Prostate gland (tissue), 2 donors: ENCODE results near the gene SRPRA.

Experiments used
- POLR2A ChIP-seq: fragments of 450-650 bp; IDR thresholded peaks from one replicate; pipeline ENCODE4 v1.6.1; 2016; ENCODE audit warnings: antibody characterized with exemption, mild to moderate bottlenecking
- POLR2AphosphoS5 ChIP-seq: sonication (generic); formaldehyde crosslinking; IDR thresholded peaks from one replicate; pipeline ENCODE4 v1.6.1; 2017; ENCODE audit warnings: antibody characterized with exemption
- TF ChIP-seq, protein P1 (sequence below), 4 experiments: fragments of 200-600 bp in 2 of 4; fragments of 450-650 bp in 2 of 4; sonication (generic) in 2 of 4; IDR thresholded peaks; 1 replicate in 3 of 4; 2 replicates in 1 of 4; pipeline ENCODE4 v1.5.1; 2016 to 2019; ENCODE audit warnings: antibody characterized with exemption in 4 of 4, mild to moderate bottlenecking in 2 of 4, moderate library complexity in 2 of 4

- TF ChIP-seq, protein P1, sequence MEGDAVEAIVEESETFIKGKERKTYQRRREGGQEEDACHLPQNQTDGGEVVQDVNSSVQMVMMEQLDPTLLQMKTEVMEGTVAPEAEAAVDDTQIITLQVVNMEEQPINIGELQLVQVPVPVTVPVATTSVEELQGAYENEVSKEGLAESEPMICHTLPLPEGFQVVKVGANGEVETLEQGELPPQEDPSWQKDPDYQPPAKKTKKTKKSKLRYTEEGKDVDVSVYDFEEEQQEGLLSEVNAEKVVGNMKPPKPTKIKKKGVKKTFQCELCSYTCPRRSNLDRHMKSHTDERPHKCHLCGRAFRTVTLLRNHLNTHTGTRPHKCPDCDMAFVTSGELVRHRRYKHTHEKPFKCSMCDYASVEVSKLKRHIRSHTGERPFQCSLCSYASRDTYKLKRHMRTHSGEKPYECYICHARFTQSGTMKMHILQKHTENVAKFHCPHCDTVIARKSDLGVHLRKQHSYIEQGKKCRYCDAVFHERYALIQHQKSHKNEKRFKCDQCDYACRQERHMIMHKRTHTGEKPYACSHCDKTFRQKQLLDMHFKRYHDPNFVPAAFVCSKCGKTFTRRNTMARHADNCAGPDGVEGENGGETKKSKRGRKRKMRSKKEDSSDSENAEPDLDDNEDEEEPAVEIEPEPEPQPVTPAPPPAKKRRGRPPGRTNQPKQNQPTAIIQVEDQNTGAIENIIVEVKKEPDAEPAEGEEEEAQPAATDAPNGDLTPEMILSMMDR (IDR thresholded peaks at IDR 0.05), result no peak
- TF ChIP-seq POLR2A, result no peak
- TF ChIP-seq POLR2AphosphoS5, result no peak
Observed at GRCh38 chr11:126263489-126263888, 5.2 kb downstream of the SRPRA start.
